GM21528 (cell line): ENCODE results near the gene GAB1.
A peak's percentile ranks its signal among the peaks of the same experiment; 100 is the strongest.

Experiments
- ATAC-seq: cut with Tn5 transposase; IDR thresholded peaks from one replicate; pipeline ENCODE4 v1.9.1; 2021; ENCODE audit warnings: mild to moderate bottlenecking, moderate library complexity; ENCODE audit not compliant: unreplicated experiment, low FRiP score

GAB1 gene

GRCh38 chr4:143336781-143337599 lies at the start of gene GAB1:
TSS of gene GAB1 (plus strand) at chr4:143336876. CDS start at chr4:143337189, 313 bp downstream.
- peak; percentile 80 for ATAC-seq

- ATAC-seq, result no peak
Observed at GRCh38 chr4:143287572-143287923, 49.1 kb upstream of the GAB1 start.

- ATAC-seq, result no peak
Observed at GRCh38 chr4:143288171-143288570, 48.5 kb upstream of the GAB1 start.

GRCh38 chr4:143289370-143289769 lies 47.3 kb upstream of the GAB1 start:
- no peak for ATAC-seq

GRCh38 chr4:143291314-143291713 lies 45.4 kb upstream of the GAB1 start:
- no peak for ATAC-seq

- ATAC-seq, result no peak
Observed at GRCh38 chr4:143292858-143293257, 43.8 kb upstream of the GAB1 start.

- no peak for ATAC-seq
Observed at GRCh38 chr4:143294310-143294709, 42.4 kb upstream of the GAB1 start.

GRCh38 chr4:143294710-143295275 lies 41.9 kb upstream of the GAB1 start:
- ATAC-seq, result no peak

GRCh38 chr4:143296397-143297067 lies 40.1 kb upstream of the GAB1 start:
- no peak for ATAC-seq

- no peak for ATAC-seq
Observed at GRCh38 chr4:143300860-143301259, 35.8 kb upstream of the GAB1 start.

- ATAC-seq, result no peak
Observed at GRCh38 chr4:143302536-143302935, 34.1 kb upstream of the GAB1 start.

- ATAC-seq, result no peak
Observed at GRCh38 chr4:143306788-143307187, 29.9 kb upstream of the GAB1 start.

GRCh38 chr4:143307531-143307930 lies 29.1 kb upstream of the GAB1 start:
- no peak for ATAC-seq

- ATAC-seq, result no peak
Observed at GRCh38 chr4:143308377-143308776, 28.3 kb upstream of the GAB1 start.

GRCh38 chr4:143311924-143312323 lies 24.8 kb upstream of the GAB1 start:
- no peak for ATAC-seq

GRCh38 chr4:143313521-143313920 lies 23.2 kb upstream of the GAB1 start:
- ATAC-seq, result no peak

- no peak for ATAC-seq
Observed at GRCh38 chr4:143313996-143314395, 22.7 kb upstream of the GAB1 start.

- no peak for ATAC-seq
Observed at GRCh38 chr4:143320113-143320512, 16.6 kb upstream of the GAB1 start.

- ATAC-seq, result no peak
Observed at GRCh38 chr4:143326735-143327134, 9.9 kb upstream of the GAB1 start.

GRCh38 chr4:143329985-143330384 lies 6.7 kb upstream of the GAB1 start:
- no peak for ATAC-seq

- peak; percentile 62 for ATAC-seq
Observed at GRCh38 chr4:143335979-143336780, 496 bp upstream of the GAB1 start.
